Right lobe of liver (tissue), 6 donors: ENCODE measurements around the gene PRKAG2. TPM values are rescaled to one million over a fixed set of nuclear protein-coding genes. Genes with fewer than 3 reads are reported as not detected.
A peak's percentile ranks its signal among the peaks of the same experiment; 100 is the strongest.

Source experiments
- ATAC-seq, 4 donors: fragments of 200-7000 bp; cut with Tn5 transposase; one replicate each; pipeline ENCODE4 v1.9.1; 2020; ENCODE audit warnings: mild to moderate bottlenecking in 4 of 4, moderate library complexity in 4 of 4
- DNase-seq, 3 donors: peaks; one replicate each; pipeline ENCODE4 v3.0.0-alpha.2; 2020
- H3K27ac ChIP-seq, 3 donors: fragments of 200-600 bp; one replicate each; pipeline ENCODE4 v1.8.0; 2022
- H3K27me3 ChIP-seq, 2 donors: fragments of 200-600 bp; one replicate each; pipeline ENCODE4 v1.8.0; 2022
- H3K36me3 ChIP-seq, 4 donors: fragments of 200-600 bp; sonication (generic) in 1 of 4; one replicate each; pipeline versions ENCODE4 v1.5.1 to v1.8.0; 2017 to 2022; ENCODE audit warnings: control low read depth in 1 of 4
- H3K4me1 ChIP-seq, 4 donors: fragments of 200-600 bp; sonication (generic) in 1 of 4; one replicate each; pipeline versions ENCODE4 v1.5.1 to v1.8.0; 2017 to 2022; ENCODE audit warnings: control low read depth in 1 of 4
- H3K4me3 ChIP-seq, 3 donors: fragments of 200-600 bp; one replicate each; pipeline ENCODE4 v1.8.0; 2022
- H3K9me3 ChIP-seq, 4 donors: fragments of 200-600 bp; sonication (generic) in 1 of 4; one replicate each; pipeline versions ENCODE4 v1.5.1 to v1.8.0; 2017 to 2022; ENCODE audit warnings: control low read depth in 1 of 4
- POLR2A ChIP-seq: fragments of 450-650 bp; IDR thresholded peaks from one replicate; pipeline ENCODE4 v1.6.1; 2017; ENCODE audit warnings: antibody characterized with exemption, mild to moderate bottlenecking
- WGBS: methylation state at CpG from one replicate; pipeline ENCODE4 v1.1.6; 2018; ENCODE audit warnings: low coverage, low lambda C conversion rate; ENCODE audit not compliant: insufficient coverage; ENCODE audit errors: missing lambda C conversion rate; 5-methylcytosine and 5-hydroxymethylcytosine counted together
- intact Hi-C, 2 donors: fragments of 100-400 bp; cut with DNase I; formaldehyde crosslinking; loops; one replicate each; pipeline versions ENCODE4 v1.11.2 to v1.14.1; 2022
- total RNA-seq, 6 experiments: library from RNA; depleted of rRNA in 2 of 6; stranded (reverse); fragments of >200 nt in 2 of 6; fragmentation: NEBNext Ultra II Directional in 3 of 6; extraction: Animal tissue kit (Norgen Biotek cat#: 25700) in 3 of 6; gene quantifications; one replicate each; pipeline versions ENCODE4 v1.1.0 to v1.2.4, GENCODE V29; 2016 to 2023
- TF ChIP-seq, protein P1 (sequence below), 4 donors: fragments of 200-600 bp in 3 of 4; fragments of 450-650 bp in 1 of 4; IDR thresholded peaks; one replicate each; pipeline versions ENCODE4 v1.5.1 to v1.8.0; 2016 to 2022; ENCODE audit warnings: antibody characterized with exemption in 4 of 4, mild to moderate bottlenecking in 2 of 4
- donor health status: DM: no; HTN: yes; CAD: no.
- donor health status: DM: no; HTN: no; CAD: no.
- donor health status: DM: no; HTN: no; CAD: no.
- donor health status: DM: no; HTN: yes; CAD: no.
- donor health status: DM: no; HTN: yes; CAD: no.

The PRKAG2 gene
- total RNA-seq, 6 experiments from 2014 or later, result 20.6 to 63.6 (median 29.5) TPM

DNA sequence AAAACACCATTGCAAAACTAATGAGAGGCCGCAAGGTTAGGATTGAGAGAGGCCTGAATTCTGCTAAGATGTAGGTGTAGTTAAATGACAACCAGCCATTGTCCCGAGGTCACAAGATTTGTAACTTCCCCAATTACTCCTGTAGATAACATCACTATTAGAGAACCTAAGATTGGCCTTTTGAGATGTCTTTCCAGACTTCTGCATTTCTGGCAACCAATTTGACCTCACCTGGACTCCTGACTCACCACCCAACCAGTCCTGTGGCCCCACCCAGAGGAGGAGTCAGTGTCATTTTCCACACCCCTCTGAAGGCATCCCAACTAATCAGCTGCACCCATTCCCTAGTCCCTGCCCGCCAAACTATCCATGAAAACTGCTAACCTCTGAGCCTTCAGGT, 115.7 kb downstream of the PRKAG2 start:
- WGBS, result 53% methylated on average over 3 of the region's 3 CpGs
- peaks cover 0 to 2% (median 0%) of the 10 kb centered on the region in 4 donors for H3K36me3 ChIP-seq
- H3K4me3 ChIP-seq, result no peak overlapping the region
- H3K4me1 ChIP-seq, result no peaks in the 10 kb centered on the region
- peak; percentile 53 to 65 (median 58) for ATAC-seq
- intact Hi-C loops, result no loop called here
- H3K27ac ChIP-seq, result no peak overlapping the region
- TF ChIP-seq, protein P1, sequence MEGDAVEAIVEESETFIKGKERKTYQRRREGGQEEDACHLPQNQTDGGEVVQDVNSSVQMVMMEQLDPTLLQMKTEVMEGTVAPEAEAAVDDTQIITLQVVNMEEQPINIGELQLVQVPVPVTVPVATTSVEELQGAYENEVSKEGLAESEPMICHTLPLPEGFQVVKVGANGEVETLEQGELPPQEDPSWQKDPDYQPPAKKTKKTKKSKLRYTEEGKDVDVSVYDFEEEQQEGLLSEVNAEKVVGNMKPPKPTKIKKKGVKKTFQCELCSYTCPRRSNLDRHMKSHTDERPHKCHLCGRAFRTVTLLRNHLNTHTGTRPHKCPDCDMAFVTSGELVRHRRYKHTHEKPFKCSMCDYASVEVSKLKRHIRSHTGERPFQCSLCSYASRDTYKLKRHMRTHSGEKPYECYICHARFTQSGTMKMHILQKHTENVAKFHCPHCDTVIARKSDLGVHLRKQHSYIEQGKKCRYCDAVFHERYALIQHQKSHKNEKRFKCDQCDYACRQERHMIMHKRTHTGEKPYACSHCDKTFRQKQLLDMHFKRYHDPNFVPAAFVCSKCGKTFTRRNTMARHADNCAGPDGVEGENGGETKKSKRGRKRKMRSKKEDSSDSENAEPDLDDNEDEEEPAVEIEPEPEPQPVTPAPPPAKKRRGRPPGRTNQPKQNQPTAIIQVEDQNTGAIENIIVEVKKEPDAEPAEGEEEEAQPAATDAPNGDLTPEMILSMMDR (IDR thresholded peaks at IDR 0.05), result no peak
- no peak for TF ChIP-seq POLR2A
- no peak for DNase-seq
- no peaks in the 10 kb centered on the region for H3K9me3 ChIP-seq
- H3K27me3 ChIP-seq, result no peaks in the 10 kb centered on the region

DNA sequence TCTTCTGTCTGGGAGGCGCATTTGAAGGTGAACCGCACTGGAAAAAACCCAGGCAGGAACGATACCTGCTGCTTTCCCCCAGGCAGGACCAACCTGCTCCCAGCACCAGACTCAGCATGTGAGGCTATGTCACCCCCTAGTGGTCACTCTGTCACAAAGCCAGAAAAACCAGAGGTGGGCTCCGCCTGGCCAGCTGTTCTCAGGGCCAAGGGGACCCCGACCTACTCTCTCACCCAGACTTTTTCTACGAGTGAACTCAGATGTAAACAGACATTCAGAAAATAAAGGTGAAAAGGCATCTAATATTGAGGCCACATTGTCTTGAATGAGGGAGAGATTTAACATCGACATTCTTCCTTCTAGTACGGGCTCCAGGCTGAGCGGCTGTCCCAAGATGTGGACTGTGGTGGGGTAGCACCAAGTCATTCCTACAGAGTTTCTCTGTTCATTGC, 117.3 kb downstream of the PRKAG2 start:
- peak in 1 of 3 donors; percentile 57 for DNase-seq
- Histone ChIP-seq H3K27ac (peak overlapping the region in 1 of 3 donors; percentile 17), H3K27me3 (no peaks in the 10 kb centered on the region), H3K4me3 (no peak overlapping the region), H3K4me1 (peaks cover 0 to 6% (median 2%) of the 10 kb centered on the region in 4 donors), H3K36me3 (no peaks in the 10 kb centered on the region), H3K9me3 (no peaks in the 10 kb centered on the region)
- TF ChIP-seq, protein P1 (IDR thresholded peaks at IDR 0.05), result peak; percentile 73 to 89 (median 78)
- TF ChIP-seq POLR2A, result no peak
- peak; percentile 53 to 73 (median 62) for ATAC-seq
- intact Hi-C loops, result no loop called here
- WGBS, result 40% methylated on average over 9 of the region's 9 CpGs

DNA sequence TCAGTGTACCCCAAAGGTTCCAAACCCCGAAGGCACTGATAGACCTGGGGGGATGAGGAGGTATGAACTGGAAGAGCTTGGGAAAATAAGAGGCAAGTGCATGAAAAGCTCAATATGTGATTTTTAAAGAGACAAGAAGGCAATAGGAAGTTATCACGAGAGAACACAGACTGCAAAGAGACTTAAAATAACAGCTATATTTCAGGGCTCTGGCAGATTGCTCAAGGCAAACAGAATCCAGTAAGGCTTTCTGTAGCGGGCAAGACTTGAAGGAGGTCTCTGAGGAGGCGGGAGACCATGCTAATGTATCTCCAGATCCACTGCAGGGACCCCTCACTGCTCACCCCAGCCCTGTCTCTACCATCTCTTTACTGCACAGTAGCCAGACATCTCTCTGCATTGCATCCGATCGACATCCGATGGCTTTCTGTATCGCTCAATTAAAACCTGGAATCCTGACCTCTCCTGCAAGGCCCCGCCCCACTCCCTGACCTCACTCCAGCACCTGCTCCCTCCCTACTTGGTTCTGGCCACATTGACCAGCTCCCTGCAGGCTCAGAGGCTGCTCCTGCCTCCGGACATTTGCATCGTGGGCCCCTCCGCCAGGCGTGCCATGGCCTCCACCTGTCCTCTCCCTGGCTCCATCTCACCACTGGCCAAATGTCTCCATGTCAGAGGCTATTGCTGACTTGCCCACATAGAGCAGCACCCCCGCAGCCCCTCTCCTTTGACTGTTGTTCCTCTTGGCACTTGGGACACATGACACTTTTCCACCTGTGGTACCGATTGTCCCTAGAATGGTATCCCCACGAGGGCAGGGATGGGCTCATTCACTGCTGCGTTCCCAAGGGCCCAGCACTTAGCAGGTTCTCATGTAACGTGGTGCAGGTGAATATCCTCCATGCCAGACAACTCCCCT, 118.0 kb downstream of the PRKAG2 start:
- Histone ChIP-seq H3K9me3 (no peaks in the 10 kb centered on the region), H3K4me3 (no peak overlapping the region), H3K27ac (peak overlapping the region in 1 of 3 donors; percentile 17), H3K27me3 (no peaks in the 10 kb centered on the region), H3K36me3 (no peaks in the 10 kb centered on the region), H3K4me1 (peaks cover 0 to 10% (median 4%) of the 10 kb centered on the region in 4 donors)
- 66% methylated on average over 12 of the region's 18 CpGs for WGBS
- intact Hi-C loops, result no loop called here
- DNase-seq (peak in 1 of 3 donors; percentile 51), ATAC-seq (no peak)
- TF ChIP-seq POLR2A, result no peak
- TF ChIP-seq, protein P1 (IDR thresholded peaks at IDR 0.05), result no peak

DNA sequence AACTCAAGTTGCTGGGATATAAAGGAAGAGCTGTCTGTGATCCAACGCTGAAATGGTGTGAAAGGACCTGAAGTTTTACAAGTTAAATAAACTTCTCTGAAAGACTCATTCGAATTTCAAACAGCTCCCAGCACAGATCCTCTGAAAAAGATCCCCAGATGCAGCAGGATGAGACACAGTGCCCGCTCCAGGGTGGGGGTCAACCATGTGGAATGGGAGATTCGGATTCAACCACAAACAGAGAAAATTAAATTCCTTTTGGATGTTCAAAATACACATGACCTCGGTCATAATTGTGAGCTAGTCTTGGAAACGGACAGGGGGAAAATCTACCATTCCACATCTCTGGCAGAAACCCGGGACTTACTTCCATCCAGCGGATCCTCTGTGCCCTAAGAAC, 119.6 kb downstream of the PRKAG2 start:
- Histone ChIP-seq H3K4me1 (peaks cover 0 to 10% (median 4%) of the 10 kb centered on the region in 4 donors), H3K36me3 (peaks cover 0 to 6% (median 0%) of the 10 kb centered on the region in 4 donors), H3K4me3 (no peak overlapping the region), H3K9me3 (no peaks in the 10 kb centered on the region), H3K27ac (no peak overlapping the region), H3K27me3 (no peaks in the 10 kb centered on the region)
- TF ChIP-seq, protein P1 (IDR thresholded peaks at IDR 0.05), result no peak
- TF ChIP-seq POLR2A, result no peak
- no peak for ATAC-seq
- intact Hi-C loops, result no loop called here
- DNase-seq, result no peak
- 67% methylated on average over 6 of the region's 8 CpGs for WGBS
